Erythroblast (primary cell): Measurements from ENCODE around the gene SULF2.

Experiments
- GATA1 ChIP-seq: IDR thresholded peaks from 2 replicates; pipeline ENCODE4 v1.6.1; 2011; ENCODE audit warnings: low read depth, mild to moderate bottlenecking, control low read depth, low read length, moderate library complexity
- POLR2A ChIP-seq: IDR thresholded peaks from 2 replicates; pipeline ENCODE4 v1.6.1; 2011; ENCODE audit warnings: mild to moderate bottlenecking, low read length

DNA sequence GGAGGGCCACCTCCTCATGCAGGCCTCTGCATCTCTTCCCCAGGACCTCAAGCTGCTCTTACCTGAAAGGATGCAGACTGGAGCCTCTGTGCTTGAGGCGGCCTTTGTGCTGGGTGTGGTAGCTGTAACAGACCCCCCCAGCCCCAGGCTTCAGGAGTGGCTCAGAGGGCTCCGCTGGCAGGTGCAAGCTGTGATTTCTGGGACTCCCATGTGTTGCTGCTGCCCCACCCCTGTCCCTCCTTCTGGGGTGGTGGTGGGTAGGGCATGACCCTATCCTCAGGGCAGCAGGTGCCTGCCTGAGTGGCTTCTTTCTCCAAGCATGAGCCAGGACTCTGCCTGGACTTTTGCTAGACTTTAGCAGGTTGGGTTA, 121.2 kb downstream of the SULF2 start:
- TF ChIP-seq GATA1 (no peak), POLR2A (no peak)
